HCT116 (cell line): ENCODE results near the gene HECTD2.

Source experiments
- FOSL1 ChIP-seq: IDR thresholded peaks from 2 replicates; pipeline ENCODE4 v1.6.1; 2012; ENCODE audit warnings: low read depth
- SP1 ChIP-seq: IDR thresholded peaks from 2 replicates; pipeline ENCODE4 v1.6.1; 2012; ENCODE audit warnings: low read depth
- TF ChIP-seq, protein P1 (sequence below), 3 experiments: fragments of 200-600 bp in 1 of 3; sonication (generic) in 1 of 3; IDR thresholded peaks in 2 of 3; conservative IDR thresholded peaks in 1 of 3; 2 replicates each; pipeline ENCODE4 v1.5.1; 2012 to 2017; ENCODE audit warnings: low read depth in 2 of 3, low read length in 2 of 3, antibody characterized with exemption in 1 of 3, borderline replicate concordance in 1 of 3, control low read depth in 1 of 3, mild to moderate bottlenecking in 1 of 3, mixed read lengths in 1 of 3, mixed run types in 1 of 3, moderate library complexity in 1 of 3; ENCODE audit not compliant: insufficient read depth in 1 of 3

DNA sequence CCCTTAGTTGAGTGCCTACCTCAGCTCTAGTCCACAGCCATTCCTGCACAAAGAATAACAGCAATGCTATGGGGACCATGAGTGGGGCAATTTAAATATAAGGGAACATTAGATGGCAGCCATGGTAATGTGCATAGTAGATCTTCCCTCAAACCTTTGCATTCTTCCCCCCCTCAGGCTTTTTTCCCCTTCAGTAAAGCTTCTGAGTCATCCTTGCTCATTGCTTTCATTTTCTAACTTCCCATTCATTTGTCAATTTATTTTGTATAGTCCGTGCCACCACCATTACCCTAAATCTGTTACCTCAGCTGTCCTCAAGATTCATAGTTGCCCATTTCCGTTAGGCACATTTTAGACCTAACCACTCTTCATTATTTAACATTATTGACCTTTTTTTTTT is 10.7 kb downstream of the HECTD2 start:
- TF ChIP-seq, protein P1, sequence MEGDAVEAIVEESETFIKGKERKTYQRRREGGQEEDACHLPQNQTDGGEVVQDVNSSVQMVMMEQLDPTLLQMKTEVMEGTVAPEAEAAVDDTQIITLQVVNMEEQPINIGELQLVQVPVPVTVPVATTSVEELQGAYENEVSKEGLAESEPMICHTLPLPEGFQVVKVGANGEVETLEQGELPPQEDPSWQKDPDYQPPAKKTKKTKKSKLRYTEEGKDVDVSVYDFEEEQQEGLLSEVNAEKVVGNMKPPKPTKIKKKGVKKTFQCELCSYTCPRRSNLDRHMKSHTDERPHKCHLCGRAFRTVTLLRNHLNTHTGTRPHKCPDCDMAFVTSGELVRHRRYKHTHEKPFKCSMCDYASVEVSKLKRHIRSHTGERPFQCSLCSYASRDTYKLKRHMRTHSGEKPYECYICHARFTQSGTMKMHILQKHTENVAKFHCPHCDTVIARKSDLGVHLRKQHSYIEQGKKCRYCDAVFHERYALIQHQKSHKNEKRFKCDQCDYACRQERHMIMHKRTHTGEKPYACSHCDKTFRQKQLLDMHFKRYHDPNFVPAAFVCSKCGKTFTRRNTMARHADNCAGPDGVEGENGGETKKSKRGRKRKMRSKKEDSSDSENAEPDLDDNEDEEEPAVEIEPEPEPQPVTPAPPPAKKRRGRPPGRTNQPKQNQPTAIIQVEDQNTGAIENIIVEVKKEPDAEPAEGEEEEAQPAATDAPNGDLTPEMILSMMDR (IDR thresholded peaks at IDR 0.05 in 2 of 3, conservative IDR thresholded peaks at IDR 0.05 in 1 of 3; ENCODE audit: borderline replicate concordance in 1 of 3, insufficient read depth in 1 of 3, low read depth in 2 of 3, low read length in 2 of 3), result no peak
- no peak for TF ChIP-seq FOSL1
- TF ChIP-seq SP1, result no peak
